ENCODE measurements around the gene LMNTD1.

- TF ChIP-seq CTCF (IDR thresholded peaks at IDR 0.05; ENCODE audit: low read depth, low read length, missing input control) (no peak), REST (IDR thresholded peaks at IDR 0.05) (no peak), TAF1 (conservative IDR thresholded peaks at IDR 0.05) (no peak), EGR1 (IDR thresholded peaks at IDR 0.05; ENCODE audit: low read depth in 2 of 2) (no peak)
Observed at GRCh38 chr12:25463005-25463404, 90.1 kb downstream of the LMNTD1 start.

Data from liver (tissue), 3 donors.